GM21515 (cell line): ENCODE data around the gene TBL1XR1.
"Not testable (repeated sequence)": the region's sequence is repeated elsewhere in the genome, so short reads cannot be mapped to it uniquely, and the experiment has no call there.

Source experiments
- ATAC-seq: cut with Tn5 transposase; IDR thresholded peaks from one replicate; pipeline ENCODE4 v1.9.1; 2021; ENCODE audit not compliant: unreplicated experiment

The TBL1XR1 gene

DNA sequence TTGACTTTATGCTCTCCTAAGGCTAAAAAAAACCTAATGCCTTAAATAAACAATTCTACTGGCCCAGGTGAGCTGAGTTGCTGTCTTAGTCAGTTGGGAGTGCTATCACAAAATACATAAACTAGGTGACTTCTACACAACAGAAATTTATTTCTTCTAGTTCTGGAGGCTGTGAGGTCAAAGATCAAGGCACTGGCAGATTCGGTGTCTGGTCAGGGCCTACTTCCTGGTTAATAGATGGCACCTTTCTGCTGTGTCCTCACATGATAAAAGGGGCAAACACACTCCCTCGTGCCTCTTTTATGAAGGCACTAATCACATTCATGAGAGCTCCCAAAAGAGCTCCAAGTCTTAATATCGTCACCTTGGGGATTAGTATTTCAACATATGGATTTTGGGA lies 11.5 kb upstream of the TBL1XR1 start:
- ATAC-seq: no peak

DNA sequence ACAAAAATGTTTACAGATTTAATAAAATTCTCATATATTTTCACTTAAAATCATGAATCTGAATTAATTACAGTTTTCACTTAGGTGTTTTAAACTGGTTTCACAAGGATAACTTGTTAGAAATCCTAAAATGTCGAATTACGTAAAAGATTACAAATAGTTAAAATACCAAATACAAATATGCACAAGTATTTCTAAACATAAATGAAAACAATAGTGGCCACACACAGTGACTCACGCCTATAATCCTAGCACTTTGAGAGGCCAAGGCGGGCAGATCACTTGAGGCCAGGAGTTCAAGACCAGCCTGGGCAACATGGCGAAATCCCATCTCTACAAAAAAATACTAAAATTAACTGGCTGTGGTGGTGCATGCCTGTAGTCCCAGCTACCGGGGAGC lies 10.9 kb upstream of the TBL1XR1 start:
- ATAC-seq: no peak

DNA sequence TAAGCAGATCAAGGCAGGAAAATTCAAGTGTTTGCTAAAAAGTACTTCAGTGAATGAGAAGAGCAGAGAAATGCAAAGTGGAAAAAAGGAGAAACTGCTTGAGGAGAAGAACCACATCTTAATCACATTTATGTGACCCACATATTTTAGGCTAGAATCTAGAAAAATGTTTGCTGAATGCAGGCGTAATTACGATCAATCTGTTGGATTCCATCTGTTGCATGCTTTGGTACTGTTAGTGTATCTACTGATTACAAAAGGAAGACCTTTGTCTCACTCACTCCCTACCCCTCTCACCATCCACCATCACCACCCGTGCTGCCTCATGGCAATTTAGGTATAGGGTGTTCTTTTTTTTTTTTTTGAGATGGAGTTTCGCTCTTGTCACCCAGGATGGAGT lies 9.7 kb upstream of the TBL1XR1 start:
- no peak for ATAC-seq

DNA sequence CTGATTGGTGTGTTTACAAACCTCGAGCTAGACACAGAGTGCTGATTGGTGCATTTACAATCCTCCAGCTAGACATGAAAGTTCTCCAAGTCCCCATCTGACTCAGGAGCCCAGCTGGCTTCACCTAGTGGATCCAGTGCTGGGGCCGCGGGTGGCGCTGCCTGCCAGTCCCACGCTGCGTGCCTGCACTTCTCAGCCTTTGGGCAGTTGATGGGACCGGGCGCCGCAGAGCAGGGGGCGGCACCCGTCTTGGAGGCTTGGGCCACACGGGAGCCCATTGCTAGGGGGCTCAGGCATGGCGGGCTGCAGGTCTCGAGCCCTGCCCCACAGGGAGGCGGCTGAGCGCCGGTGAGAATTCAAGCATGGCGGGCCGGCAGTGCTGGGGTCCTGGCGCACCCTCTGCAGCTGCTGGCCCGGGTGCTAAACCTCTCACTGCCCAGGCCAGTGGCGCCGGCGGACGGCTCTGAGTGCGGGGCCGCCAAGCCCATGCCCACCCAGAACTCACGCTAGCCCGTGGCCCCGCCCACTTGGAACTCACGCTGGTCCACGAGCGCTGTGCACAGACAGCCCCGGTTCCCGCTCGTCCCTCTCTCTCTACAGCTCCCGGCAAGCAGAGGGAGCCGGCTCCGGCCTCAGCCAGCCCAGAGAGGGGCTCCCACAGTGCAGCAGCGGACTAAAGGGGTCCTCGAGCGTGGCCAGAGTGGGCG lies 6.6 kb upstream of the TBL1XR1 start:
- ATAC-seq: no peak

- ATAC-seq: not testable (repeated sequence)
Observed at GRCh38 chr3:177203016-177203415, 5.7 kb upstream of the TBL1XR1 start.

DNA sequence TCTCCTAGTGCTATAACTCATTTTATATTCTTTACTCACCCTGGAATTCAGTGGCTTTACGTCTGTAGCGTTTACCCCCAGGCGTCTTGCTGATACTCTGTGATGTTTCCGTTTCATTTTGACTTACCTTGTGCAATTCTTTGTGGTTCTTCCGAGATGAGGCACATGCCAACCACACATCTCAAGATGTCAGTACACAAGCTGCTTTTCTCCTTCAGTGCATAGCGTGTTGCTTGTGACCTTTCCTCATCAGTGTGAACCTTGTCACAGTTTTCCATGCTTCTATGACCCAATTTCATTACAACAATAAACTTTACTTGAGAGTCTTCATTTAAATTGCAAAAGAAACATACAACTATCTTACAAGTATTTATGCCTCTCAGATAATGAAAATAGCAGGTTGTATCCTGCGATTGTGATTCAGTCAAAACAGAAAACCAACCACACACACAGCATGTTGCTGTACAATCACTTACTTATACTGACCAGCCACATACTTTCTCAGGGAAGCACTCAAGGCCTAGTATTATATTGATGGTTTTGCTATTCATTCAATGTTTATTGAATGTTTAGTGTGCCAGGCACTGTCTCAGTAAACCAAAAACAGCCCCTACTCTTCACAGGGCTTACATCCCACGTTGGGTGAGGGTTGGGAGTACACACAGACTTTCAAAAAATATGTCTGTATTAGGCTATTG lies 4.6 kb upstream of the TBL1XR1 start:
- ATAC-seq: peak; percentile 71

- no peak for ATAC-seq
Observed at GRCh38 chr3:177199206-177199760, 2.0 kb upstream of the TBL1XR1 start.

GRCh38 chr3:177197727-177198460 lies 612 bp upstream of the TBL1XR1 start:
- ATAC-seq: peak; percentile 24

DNA sequence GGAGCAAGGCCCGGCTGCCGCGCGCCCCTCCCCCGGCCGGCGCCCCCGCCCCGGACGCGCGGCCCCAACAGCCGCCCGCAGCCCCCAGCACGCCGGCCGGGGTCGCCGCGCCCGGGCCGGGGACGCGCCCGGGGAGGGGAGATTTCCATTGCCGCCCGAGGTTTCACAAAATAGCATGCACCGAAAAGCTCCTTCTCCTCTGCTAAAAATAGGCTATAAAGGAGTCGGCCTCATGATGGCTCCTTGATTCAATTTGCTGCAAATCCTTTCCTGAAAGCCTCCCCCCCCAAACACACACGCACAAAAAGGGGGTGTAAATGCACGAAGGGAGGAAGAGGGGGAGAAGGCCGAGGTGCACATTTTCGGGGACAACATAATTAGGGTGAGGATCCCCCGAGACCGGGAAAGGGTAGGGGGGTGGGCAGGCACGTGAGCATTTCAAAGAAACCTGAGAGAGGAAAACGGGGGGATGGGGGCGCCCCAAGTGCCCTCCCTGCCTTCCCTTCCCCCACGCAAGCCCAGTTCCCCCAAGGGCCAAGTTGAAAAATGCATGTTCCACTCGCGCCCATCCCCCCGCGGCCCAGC lies 734 bp downstream of the TBL1XR1 start:
- ATAC-seq: no peak

DNA sequence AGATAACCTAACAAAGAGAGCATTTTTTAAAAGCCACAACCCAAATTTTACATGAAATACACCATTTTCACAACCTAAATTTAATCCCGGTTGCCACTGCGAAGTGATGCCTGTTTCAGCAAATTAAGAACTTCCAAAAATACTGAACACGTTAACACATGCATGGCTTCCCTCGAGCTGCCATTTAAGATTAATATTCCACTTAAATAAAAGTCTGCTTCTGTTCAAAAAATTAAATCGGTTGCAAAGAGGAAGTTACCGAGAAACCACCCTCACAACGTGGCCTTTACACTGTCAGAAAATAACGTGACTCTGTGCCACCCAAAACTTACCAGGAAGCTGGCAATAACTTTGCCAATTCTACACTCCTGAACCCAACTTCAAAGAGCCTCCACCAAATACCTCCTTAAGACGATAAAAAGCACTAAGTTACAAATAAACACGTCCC lies 1.2 kb downstream of the TBL1XR1 start:
- ATAC-seq: no peak

DNA sequence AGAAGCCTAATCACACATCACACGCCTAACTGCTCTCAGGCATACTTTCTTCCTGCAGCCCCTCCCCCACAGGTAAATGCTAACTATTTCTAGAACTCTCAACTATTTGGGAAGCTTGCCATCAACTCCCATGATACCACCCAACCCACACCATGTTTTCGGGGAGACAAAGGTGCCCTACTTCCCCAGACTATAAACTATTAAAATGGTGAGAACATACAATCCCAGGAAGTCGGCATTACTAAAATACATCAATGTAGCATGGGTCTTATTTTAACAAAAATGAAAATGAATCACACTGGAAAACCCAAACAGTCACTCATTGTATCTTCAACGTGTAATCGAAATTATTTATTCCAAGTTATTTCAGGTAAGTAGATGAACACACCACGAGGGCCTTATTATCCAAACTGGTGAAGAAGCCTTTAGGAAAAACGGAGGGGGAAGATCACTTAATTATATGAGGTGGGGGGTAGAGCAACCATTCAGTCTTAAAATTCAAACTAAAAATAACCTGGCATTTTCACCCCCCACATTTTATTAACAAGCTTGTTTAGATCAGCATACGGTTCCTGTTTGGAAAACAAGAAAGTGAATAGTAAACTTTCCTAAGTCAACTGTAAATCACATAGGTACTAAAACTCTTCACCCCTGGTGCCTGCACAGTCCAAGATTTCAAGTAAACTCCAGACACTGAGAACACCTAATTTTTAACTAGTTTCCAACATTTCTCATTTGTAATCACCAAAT lies 1.9 kb downstream of the TBL1XR1 start:
- ATAC-seq: no peak

GRCh38 chr3:177194299-177194698 lies 3.0 kb downstream of the TBL1XR1 start:
- no peak for ATAC-seq

DNA sequence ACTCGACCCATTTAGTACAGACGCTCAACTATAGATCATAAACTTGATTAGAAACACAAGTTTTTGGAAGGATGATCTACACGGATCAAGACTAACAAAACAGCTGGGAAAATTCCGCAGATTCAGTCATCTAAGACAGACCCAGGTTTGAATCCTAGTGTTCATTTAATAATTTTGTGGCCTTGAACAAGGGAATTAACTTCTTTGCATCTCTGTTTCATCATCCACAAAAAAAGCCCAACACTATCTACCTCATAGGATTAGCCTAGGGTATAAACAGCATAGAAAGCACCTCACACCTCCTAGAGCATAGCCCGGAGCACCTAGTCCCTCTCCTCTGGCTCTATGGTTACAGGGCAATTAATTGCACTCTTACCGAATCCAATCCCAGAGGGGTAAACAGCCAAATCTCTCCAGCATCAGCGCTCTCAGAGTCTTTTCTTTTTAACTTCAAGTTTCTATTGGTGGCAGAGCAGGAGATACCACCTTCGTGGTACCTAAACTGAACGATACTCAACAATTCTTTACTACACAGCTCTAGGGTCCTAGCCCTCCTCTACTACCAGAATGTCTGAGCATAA lies 3.5 kb downstream of the TBL1XR1 start:
- ATAC-seq: no peak

- not testable (repeated sequence) for ATAC-seq
Observed at GRCh38 chr3:177193275-177193674, 4.0 kb downstream of the TBL1XR1 start.

- ATAC-seq: no peak
Observed at GRCh38 chr3:177190756-177191681, 6.3 kb downstream of the TBL1XR1 start.

- ATAC-seq: not testable (repeated sequence)
Observed at GRCh38 chr3:177190184-177190583, 7.1 kb downstream of the TBL1XR1 start.

GRCh38 chr3:177188325-177188724 lies 9.0 kb downstream of the TBL1XR1 start:
- not testable (repeated sequence) for ATAC-seq

GRCh38 chr3:177186306-177186705 lies 11.0 kb downstream of the TBL1XR1 start:
- no peak for ATAC-seq

- ATAC-seq: peak; percentile 28
Observed at GRCh38 chr3:177185035-177185574, 12.2 kb downstream of the TBL1XR1 start.
